SW480 (cell line): Measurements from ENCODE around the gene COPB1.

ENCODE experiments used
- DNase-seq: peaks from one replicate; pipeline ENCODE4 v3.0.0-alpha.2; 2016; ENCODE audit warnings: low spot score

The COPB1 gene

DNA sequence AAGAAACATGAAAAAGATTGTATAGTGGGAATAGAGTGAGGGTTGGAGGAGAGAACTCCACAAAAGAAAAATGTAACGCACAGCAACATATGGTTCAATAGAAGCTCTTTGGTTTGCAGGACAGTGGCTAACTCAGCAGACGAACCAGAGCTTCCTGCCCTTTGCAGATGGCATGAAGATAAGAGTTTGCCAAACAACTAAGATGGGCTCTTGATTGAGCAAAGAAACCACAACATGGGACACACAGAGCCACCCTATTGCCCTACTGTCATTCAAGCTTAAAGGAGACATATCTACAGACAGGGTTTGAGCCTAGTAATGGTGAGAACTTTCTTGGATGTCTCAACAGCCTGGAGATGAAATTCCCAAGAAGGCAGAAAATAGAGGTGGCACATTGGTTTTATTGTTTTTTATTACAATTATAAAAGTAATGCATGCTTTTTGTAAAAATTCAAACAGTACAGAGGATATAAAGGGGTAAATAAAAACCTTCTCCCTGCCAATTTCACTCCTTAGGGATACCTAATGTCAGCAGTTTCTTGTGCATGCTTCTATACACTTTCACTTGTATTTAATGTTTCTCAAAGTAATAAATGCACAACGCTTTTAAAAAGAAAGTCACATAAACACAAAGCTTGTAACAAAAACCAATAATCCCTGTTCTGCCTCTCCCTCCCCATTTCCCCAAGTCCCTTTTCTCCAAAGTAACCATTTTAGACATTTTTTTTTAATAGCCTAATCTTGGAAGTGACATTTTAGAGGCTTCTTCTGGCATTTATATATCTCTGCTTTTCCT, 63.7 kb downstream of the COPB1 start:
- no peak for DNase-seq

DNA sequence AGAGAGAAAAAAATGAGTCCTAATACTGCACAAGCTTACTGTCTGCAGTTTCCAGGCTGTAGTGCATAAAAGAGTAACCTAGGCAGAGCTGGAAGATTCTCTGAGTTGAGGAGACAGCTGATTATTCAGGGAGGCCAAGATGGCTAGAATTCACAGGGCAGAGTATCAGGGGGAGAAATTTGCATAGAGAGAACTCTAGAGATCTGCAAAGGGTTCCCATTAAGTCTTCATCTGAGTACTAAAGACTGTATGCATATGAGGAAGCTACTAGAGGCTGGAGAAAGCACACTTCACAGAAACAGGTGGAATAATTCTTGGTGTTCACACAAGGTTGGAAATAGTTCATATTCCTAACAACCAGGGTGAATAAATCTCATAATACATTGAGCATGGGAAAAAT, 74.0 kb downstream of the COPB1 start:
- DNase-seq = no peak

DNA sequence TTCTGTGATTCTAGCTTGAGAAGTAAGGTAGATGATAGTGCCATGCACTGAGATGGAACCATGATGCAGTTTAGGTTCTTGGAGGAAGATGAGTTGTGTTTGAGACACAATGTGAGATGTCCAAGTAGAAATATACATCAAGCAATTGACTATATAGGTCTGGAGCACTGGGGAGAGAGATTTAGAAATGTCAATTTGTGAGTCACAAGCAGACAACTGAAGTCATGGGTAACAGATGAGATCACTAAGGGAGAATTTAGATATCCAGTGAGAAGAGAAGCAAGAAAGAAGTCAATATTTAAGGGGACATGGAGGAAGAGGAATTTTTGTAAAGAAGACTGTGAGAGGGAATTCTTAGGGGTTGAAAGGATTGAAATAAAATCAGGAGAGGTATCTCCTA, 75.5 kb downstream of the COPB1 start:
- no peak for DNase-seq

DNA sequence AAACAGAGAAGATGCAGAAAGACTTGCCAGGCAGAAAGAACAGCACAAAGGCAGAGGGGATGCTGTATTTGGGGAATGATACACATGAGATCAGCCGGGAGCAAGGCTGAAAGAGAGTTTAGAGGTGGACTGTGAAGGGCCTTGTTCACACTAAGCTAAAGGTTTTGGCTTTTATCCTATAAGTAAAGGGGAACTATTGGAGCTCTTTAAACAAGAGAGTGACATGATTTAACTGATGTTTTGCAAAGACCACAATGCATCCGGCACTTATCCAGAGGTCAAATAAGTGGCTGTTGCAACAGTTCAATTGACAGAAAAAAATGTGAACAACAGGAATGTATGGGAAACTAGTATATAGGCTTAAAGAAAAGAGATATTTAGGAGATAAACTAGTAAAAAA, 76.0 kb downstream of the COPB1 start:
- no peak for DNase-seq

DNA sequence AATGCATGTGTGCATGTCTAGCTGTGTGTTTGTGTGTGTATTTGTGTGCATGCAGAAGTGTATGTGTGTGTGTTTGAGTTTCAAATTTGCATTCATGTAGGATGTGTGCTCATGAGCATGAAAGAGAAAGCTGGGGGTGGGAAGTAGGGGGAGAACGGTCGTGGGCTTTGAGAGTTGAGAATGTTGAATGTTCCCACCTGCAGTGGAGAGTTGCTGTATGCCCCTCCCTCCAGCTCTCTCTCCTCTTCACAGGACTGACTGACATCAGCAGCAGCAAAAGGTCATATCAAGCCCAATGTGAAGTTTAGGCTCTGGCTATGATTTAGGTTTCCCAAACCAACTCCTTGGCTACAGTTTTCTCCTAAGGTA, 76.8 kb downstream of the COPB1 start:
- DNase-seq = no peak

DNA sequence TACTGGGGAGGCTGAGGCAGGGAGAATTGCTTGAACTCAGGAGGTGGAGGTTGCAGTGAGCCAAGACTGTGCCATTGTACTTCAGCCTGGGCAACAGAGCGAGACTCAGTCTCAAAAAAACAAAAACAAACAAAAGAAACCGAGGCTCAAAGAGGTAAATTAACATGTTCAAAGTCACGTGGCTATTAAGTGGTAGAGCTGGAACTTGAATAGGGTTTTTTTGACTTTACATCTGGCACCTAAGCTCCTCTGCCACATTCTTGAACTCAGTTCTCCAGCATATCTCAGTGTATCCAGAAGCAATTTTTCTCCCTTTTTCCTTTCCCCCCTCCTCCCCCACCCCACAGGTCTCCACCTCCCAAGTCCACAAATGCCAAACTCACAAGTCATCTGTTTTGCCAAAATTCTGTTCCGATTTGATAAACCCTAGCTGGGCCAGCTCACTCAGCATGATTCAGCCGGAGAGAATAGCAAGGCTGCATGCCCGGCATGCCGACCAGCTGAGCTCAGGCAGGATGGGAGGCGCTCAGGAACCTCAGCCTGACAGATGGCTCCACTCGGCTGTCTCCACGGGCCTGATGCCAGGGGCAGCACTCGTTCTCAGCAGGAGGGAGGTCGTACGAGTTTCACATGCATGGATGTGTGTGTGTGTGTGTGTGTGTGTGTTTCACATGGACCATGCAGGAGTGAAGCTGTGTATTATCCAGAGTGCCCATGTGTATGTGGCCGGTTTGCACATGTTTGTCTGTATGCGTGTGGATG, 77.4 kb downstream of the COPB1 start:
- peak; percentile 65 for DNase-seq

DNA sequence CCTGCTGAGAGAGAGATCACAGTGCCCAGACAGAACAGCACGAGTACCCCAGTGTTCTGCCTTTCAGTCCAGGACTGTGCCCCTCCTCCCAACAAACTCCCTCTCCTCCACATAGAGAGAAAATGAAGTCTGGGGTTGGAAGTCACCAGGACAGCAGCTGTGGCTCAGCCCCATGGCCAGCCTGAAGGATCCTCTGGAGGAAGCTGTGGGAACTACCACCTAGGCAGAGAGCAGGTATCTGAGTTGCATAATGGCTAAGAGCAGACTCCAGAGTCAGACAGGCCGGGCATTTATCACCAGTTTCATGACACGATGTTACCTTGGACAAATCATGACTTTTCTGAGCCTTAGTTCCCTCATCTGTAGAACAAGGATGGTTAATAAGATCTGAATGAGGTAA, 79.4 kb downstream of the COPB1 start:
- no peak for DNase-seq

DNA sequence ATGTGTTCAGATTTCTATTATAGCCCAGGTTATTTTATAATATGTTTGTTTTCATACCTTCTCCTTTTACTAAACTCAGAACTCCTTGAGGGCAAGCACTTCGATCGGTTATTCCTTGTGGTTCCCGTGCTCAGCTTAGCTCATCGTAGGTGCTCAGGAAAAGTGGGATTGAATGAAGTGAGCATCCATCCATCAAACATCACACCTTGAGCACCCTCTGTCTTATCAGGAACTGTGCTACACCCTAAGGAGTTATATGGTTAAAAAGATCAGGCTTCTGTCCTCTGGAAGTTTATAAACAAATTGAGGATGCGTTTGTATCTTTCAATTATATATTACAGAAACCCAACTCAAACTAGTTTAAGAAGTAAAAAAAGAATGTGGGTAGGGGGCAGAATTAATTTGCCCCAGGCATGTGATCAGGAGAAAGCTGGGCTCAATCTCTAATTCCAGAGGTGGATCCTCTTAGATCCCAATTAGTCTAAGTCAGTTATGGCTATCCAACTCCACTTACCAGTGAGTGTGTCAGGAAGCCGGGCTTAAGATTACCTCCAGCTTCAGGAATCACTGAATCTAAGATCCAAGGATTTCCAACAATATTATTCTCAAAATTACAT, 80.7 kb downstream of the COPB1 start:
- peak; percentile 61 for DNase-seq

DNA sequence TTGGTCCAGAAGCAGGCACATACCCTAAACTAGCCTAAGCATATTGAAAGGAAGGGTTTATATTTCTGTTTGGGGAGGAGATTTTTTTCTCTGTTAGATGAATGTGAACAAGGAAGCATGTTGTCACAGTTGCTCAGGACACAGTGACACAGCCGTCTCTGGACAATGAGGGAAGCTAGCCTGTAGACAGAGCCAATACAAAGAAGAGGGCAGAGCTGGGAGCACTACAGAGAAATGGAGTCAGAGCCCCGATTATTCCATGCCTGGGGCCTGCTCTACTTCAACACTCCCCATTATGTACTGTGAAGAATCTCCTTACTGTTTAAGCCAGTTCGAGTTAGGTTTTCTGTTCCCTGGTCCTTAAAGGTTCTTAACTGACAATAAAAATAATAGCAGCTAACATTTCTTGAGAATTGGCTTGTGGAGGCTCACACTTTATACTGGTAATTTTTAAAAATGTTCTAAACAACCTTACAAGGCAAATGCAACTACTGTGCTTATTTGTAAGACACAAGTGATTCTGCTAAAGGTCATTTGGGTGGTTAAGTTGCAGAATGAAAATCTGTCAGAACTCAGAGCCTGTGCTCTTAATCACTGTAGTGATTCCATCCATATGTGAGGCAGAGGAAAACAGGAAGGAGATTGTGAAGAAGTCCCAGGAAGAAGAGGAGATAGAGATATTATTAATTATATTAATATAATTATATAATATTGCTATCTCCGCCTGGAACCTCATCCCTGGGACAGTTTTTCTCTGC, 81.8 kb downstream of the COPB1 start:
- DNase-seq = no peak

DNA sequence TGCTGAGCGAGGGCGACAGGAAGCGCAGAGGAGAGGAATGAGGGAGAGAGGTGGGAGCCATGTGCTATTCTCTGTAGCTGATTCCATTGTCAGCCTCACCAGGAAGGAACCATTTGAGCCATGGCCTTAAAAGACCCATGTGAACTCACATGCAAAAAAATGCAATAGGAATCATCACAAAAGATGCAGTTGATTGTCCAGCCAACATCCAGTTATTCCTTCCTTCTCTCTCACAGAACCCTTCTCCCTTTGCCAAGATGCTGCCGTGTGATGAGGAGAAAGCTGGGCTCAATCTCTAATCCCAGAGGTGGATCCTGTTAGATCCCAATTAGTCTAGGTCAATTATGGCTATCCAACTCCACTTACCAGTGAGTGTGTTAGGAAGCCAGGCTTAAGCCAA, 82.4 kb downstream of the COPB1 start:
- DNase-seq = no peak

DNA sequence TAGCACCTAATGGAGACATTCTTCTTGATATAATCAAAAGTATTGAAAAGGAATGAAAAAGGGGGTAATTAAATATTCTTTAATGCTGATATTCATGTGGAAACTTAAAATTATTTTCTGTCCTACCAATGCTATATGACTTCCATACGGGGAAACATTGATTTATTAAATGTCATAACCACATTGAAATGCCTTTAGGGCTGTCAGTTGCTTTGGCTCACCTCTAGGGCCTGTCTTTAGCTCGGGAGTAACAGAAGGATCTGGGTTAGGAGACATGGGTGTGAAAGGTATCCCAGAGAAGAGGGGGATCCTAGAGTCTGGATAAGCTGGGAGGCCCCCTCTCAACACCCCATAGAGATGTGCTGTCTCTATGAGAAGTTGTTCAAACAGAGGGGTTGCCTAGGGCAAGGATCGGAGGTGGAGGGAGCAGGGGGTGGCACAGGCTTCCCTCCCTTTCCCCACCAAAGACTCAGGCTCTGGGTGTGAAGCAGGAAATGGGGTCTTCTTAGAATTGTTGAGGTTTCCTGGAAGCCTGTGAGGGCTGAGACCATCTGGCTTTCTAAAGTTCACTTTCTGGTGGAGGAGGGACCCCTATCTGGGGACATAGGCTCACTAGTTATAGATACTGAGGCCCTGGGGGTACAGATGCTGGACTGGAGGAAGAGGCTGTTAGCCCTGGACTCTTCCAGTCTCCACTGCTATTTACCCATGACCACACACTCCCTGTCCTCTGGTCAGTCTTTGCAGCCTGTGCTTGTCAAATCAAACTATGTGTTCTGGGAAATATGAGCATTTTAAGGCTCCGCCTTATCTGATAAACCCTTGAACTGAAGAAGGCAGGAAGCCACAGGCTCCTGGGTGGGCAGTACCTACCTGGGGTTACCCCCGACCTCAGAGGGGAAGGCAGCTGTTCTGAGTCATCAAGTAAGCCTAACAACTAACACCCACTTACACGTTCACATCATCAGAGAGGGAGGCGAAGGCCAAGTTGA, 84.8 kb downstream of the COPB1 start:
- DNase-seq = peak; percentile 44

DNA sequence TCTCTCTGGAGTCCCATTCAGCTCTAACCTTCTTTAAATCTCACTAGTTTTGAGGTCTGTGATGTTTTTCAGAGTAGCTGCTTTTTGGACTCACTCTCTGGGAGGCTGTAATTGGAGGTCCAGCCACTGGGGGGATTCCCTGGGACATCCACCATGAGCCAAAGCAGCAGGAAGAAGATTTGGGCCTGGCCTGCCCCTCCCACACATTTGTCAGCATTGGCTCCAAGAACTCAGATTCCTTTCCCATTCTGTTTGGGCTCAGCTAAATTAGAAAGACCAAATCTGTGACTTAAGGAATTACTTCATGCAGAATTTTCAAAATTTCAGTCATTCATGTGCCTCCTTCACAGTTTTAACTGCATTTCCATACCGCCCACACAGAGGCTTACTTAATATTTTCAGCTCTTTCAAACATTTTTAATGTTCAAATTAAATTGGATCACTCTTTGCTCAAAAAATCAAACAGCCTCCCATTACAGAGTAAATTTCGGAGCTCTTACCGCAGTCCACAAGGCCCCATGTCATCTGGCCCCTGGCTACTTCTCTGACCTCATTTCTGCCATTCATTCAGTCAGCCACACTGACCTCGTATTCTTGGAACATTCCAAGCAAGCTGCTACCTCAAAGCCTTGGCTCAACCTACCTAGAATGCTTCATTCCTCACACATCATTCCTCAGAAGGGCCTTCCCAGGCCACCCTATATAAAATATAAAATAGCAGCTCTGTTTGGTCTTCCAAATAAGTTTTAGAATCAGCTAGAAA, 86.1 kb downstream of the COPB1 start:
- no peak for DNase-seq

DNA sequence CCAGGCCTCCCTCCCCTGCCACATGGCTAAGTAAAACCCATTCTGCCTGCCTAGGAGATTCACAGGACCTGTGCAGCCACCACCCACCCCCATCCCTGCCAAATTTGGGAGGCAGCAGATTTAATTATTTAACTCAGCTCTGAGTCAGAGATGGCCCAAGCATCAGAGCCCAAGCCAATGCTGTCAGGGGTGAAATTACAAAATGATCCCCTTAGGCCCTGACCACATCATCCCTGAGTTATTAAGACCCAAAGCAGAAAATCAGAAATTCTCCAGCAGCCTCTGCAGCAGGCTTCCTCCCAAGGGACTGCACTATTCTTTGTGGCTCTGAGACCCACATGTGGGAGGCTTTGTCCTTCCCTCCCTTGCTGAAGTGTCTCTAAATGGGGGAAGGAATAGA, 87.8 kb downstream of the COPB1 start:
- DNase-seq = no peak

DNA sequence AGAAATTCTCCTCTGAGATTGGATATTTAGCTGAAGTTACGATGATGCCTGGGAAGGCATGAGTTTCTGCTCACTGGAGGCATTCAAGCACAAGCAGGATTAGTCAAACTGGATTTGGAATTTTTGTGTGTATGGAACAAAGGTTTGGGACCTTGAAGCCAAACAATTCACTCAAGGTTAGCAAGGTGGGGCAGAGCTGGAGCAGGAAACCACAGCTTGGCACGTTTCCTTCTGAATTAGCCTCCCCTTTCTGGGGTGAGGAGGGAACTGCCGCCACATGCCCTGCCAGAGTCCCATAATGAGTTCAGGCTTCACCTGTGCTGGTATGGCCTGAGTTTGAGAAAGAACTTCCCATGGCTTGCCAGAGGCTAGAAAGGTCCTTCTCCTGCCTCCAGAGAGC, 89.7 kb downstream of the COPB1 start:
- DNase-seq = no peak

DNA sequence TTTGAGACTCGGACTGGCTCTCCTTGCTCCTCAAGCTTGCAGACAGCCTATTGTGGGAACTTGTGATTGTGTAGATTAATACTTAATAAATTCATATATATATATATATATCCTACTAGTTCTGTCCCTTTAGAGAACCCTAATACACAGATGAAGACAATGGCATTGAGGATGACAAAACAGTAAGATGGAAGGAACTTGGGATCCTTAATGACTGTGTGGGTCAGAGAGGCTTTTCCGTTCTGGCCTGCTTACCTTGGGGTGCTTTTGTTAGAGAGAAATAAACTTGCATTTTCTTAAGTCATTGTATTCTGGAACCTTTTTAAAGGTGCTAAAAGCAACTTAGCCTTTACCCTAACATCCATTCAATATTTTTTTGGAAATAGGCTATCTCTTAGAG, 91.0 kb downstream of the COPB1 start:
- DNase-seq = no peak
